HG02759 (cell line): ENCODE results near the gene SPATA16.
"Not testable (repeated sequence)": the region's sequence is repeated elsewhere in the genome, so short reads cannot be mapped to it uniquely, and the experiment has no call there.

ENCODE experiments used
- ATAC-seq: cut with Tn5 transposase; IDR thresholded peaks from one replicate; pipeline ENCODE4 v1.9.1; 2021; ENCODE audit warnings: mild to moderate bottlenecking, moderate library complexity; ENCODE audit not compliant: unreplicated experiment

The SPATA16 gene, protein sequence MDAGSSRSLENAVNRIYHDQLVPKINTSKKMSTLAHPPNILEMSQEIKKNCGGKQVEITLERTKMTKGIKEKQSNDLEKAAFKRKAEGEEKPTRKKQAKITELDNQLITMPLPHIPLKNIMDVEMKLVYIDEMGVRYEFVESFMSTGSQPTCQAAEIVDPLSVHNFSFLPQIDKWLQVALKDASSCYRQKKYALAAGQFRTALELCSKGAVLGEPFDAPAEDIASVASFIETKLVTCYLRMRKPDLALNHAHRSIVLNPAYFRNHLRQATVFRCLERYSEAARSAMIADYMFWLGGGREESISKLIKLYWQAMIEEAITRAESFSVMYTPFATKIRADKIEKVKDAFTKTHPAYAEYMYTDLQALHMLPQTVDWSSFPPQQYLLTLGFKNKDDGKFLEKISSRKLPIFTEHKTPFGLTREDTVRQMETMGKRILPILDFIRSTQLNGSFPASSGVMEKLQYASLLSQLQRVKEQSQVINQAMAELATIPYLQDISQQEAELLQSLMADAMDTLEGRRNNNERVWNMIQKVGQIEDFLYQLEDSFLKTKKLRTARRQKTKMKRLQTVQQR

DNA sequence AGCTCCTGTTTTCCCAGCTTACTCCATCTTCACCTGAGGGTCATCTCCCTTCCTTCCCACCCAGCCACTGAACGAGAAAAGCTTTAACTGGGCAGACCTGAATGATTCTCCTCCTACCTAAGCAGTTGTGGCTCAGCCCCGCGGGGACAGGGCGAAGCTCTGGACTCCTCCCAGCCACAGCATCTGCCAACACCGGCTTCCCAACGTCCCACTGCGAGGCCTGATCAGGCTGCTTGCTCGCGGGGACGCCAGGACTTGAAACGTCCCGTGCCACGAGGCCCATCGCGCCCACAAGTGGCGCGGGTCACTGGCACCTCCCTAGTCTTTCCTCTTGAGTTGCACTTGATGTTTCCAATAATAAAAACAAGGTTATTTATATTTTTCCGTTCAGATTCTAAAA is at the start of gene SPATA16:
Gene SPATA16, minus strand, starts transcription at position 250 of the 400 bp plus-strand sequence. CDS start 23,504 bp downstream, outside the sequence.
- no peak for ATAC-seq

DNA sequence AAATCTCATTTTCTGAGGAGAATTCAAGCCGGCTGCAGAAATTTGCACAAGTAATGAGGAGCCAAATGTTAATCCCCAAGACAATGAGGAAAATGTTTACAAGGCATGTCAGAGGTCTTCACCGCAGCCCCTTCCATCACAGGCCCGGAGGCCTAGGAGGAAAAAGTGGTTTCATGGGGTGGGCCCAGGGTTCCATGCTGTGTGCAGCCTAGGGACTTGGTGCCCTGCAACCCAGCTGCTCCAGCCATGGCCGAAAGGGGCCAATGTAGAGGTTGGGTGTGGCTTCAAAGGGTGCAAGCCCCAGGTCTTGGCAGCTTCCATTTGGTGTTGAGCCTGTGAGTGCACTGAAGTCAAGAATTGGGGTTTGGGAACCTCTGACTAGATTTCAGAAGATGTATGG is 42.0 kb upstream of the SPATA16 start:
- ATAC-seq: not testable (repeated sequence)

DNA sequence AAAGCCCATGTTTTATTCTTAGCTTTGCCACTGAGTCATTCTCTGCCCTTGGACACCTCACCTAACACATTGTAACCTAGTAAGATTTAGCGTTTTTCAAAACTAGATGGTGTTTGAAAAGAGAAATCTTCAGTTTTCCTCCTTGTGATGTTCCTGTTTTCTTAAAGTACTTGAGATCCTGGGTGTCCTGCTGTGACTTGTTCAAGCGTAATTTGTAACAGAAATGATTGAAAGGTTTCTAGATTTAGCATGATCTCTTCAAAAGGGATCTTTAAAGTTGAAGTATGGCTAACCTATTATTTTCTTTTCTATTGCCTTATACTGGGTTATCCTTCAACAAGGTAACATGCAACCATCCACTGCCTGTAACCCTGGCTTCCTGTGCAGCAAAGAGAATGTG is 32.6 kb upstream of the SPATA16 start:
- ATAC-seq: no peak

DNA sequence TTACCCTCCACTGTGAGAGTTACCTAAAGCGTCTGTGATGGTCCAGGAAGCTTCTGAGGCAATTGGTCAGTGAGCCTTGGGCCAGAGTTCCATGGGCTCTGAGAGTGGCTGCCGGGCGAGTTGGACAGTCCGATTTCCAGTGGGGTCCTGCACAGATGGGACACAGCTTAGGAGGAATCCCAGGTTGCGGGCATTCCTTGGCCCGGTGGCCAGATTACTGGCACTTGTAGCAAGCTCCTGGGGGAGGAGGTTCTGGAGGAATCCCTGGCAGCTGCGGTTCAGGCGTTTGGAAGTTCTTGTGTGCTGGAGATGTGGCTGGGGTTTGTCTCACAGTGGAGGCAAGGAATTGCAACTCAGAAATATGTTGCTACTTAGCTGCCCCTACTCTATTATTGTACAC is 18.1 kb upstream of the SPATA16 start:
- not testable (repeated sequence) for ATAC-seq

DNA sequence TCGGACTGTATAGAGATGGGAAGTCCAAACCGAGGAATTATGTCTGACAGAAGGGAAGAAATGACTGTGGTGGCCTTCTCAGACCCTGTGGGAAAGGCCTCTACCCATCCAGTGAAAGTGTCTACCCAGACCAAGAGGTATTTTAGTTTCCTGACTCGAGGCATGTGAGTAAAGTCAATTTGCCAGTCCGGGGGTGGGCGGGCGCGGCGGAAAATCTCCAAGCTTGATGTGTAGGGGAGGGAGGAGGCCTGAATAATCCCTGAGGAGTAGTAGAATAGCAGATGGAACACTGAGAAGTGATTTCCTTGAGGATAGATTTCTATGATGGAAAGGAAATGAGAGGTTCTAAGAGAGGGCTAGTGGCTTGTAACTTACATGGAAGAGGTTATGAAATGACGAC is 15.5 kb upstream of the SPATA16 start:
- ATAC-seq: not testable (repeated sequence)

DNA sequence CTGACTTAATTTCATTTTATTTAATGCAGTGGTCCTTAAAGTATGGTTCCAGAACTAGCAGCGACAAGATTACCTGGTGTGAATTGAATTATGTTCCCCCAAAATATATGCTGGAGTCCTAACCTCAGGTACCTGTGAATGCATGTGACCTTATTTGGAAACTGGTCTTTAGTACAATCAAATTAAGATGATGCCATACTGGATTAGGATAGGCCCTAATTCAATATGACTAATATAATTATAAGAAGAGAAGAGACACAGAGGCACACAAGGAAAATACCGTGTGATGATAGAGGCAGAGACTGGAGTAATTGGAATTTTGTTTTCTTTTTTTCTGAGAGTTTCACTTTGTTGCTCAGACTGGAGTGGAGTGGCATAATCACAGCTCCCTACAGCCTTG is 12.6 kb upstream of the SPATA16 start:
- ATAC-seq: no peak

DNA sequence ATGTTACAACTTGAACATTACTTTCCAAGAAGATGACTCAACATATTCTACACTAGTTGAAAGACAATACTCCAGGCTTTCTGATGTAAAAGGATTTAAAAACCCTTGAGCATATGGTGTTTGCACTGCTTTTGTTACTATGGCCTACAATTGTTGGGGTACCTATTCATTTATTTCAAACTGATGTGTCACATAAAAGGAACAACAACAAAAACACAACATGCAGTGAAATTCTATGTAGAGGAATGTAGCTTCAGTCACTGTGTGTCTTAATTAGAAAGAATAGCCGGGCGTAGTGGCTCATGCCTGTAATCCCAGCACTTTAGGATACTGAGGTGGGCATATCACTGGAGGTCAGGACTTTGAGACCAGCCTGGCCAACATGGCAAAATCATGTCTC is 1.6 kb downstream of the SPATA16 start:
- ATAC-seq: no peak

DNA sequence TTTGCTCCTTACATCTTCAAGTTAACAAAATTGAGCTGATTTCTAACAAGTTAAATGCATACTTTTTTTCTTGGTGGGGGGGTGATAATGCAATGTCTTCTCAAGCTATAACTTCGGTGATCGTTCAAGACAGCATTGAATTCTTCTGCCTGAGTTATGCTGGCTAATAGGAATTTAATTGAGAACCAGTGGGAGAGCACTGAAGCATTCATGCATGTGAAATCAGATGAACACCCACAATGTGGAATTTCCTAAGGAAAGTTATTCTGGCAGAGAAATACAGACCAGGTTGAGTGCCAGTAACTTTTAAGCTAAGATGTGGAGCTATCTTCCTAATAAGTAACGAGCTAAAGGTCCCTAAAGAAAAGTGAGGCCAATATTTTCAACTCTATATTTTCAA is 3.0 kb downstream of the SPATA16 start:
- ATAC-seq: no peak

DNA sequence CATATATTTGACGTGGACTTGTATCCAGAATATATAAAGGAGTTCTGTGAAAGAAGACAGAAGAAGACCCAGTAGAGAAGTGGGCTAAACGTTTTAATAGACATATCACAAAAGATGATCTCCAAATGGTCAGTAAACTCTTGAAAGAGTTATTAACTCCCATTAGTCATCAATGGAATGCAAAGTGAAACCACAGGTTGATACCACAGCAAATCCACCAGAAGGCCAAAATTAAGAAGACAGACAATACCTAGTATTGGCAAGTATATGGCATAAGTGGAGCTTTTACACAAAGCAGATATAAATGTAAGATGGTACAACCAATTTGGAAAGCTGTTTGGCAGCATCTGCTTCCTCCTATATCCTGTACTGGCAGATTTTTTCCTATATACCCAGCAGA is 6.0 kb downstream of the SPATA16 start:
- ATAC-seq: no peak

DNA sequence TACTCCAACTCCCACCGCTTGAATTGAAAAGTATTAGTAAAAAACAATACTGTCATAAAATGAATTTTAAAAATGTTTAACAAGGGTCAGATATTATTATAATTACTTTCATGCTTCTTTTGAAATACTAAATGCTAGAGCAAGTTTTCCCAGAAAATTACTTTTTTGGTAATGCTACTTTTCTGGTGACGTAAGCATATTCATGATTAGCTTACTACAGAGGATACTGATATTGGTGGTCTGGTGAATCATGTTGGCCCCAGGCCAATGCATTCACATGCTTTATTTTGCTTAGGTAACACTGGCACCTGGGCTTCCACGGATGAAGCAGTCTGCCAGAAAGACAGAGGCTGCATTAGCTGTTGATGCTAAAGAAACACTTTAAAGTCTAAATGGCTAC is 12.4 kb downstream of the SPATA16 start:
- ATAC-seq: no peak

DNA sequence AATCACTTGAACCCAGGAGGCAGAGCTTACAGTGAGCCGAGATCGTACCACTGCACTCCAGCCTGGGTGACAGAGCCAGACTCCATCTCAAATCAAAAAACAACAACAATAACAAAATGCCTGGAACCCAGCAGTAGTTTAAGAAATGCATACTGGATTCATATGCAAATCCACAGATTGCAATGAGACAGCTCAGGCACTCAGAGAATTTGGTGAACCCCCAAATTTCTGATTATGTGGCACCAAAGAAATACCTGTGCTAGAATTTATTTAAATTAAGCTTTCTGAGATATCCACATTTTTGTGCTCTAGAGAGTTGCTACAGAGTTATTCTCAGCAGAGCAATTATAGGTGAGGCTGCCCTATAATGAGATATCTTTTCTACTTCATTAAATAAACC is 29.7 kb downstream of the SPATA16 start:
- no peak for ATAC-seq

DNA sequence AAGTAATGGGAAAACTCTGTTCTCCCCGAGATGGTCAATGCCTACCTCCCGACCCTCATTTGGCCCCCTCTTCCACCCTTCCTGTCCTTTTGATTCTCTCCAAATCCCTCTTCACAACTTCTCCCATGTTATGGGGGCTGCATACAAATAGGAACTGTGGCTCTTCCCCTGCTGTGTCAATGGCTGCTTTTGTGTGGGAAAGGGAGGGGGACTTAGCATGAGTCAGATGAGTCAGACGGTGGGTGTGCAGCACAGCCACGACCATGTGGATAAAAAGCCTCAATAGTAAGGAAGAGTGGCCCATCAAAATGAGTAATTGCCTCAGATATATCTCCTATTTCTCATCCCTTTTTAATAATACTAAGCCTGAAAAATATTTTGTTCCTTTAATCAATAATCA is 31.9 kb downstream of the SPATA16 start:
- no peak for ATAC-seq

DNA sequence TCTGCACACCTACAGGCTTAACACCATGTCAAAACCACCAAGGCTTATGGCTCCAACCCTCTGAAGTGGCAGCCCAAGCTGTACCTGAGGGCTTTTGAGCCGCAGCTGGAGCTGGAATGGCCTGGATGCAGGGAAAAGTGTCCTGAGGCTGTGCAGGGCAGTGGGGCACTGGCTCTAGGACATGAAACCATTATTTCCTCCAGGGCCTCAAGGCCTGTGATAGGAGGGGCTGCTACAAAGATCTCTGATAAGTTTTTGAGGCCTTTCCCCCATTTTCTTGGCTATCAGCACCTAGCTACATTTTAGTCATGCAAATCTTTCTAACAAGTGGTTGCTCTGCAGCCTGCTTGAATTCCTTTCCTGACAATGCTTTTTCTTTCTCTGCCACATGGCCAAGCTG is 37.6 kb downstream of the SPATA16 start:
- no peak for ATAC-seq

DNA sequence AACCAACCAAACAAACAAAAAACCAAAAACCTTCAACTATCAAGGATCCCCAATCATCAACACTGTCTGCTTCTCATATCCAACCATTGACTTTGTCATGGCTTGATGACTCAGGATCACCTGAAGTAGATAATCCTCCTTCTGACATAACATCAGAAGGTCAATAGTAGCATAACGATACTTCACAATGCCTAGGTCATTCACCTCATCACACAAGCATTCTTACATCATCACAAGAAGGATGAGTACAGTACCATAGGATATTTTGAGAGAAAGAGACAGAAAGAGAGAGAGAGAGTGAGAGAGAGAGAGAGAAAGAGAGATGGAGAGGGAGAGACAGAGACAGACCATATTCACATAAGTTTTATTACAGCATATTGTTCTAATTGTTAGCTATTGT is 42.1 kb downstream of the SPATA16 start:
- no peak for ATAC-seq

DNA sequence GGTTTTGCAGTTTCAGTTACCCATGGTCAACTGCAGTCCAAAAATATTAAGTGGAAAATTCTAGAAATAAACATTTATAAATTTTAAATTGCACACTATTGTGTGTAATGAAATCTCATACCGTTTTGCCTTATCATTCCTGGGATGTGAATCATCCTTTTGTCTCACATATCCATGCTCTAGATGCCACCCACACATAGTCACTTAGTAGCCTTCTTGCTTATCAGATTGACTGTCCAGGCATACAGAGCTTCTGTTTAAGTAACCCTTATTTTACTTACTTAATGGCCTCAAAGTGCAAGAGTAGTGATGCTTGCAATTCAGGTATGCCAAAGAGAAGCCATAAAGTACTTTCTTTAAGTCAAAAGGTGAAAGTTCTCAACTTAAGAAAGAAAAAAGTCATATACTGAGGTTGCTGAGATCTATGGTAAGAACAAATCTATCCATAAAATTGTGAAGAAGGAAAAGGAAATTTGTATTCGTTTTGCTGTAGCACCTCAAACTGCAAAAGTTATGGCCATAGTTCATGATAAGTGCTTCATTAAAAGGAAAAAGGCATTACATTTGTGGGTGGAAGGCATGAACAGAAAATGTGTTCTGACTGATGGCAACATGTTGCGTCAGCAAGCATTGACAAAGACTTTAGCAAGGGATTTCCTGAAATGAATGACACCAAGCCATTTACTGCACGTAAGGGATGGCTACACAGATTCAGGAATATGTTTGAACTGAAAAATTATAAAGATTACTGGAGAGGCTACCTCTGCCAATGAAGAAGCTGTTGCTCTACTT is 43.8 kb downstream of the SPATA16 start:
- ATAC-seq: no peak

DNA sequence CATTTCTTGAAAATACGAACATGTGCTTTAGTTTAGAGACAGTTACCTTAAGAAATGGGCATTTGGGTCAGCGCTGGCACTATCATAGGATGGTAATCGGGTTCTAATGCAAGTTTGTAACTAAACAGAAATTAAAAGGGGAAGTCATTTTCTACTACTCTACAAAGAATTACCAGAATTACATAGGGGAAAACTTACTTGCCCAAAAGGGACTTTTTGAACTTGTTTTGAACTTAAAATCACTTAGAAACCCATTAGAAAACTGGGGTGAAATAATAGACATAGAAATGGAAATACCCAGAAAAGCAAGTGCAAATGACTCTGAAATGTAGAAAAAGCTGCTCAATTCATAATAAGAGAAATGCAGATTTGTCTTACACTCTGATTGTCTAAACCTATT is 44.9 kb downstream of the SPATA16 start:
- no peak for ATAC-seq

DNA sequence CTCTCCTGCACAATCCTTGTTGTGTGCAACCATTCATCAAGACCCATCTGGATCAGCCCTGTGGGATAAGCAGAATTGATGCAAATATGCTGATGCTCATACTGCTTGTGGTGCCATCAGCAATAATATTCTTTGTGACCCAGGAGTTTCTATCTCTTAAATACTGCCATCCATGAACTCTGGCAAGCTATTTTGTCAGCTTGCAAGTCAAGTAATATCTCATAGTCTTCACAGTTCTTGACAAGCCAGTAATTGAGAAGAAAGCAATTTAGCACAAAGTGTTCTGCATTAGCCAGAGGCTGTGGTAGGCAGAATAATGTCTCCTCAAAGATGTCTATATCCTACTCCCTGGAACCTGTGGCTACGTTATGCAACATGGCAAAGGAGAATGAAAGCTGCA is 49.0 kb downstream of the SPATA16 start:
- ATAC-seq: no peak

DNA sequence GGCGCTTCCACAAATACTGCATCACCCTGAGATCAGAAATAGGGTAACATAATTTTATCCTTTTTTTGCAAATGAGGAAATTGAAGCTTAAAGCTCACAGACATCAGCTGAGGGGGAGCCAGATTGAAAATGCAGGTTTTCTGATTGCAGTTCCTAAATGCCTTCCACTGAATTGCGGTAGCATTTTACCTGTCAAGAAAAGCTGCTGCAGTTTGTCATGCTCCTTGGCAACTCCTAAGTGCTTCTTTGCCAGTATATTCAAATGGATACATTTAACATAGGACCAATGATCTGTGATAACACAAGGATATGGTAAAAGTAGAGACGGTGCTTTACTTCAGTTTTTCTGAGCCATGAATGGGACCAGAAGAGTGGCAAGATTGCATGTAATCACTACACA is 50.5 kb downstream of the SPATA16 start:
- ATAC-seq: no peak

DNA sequence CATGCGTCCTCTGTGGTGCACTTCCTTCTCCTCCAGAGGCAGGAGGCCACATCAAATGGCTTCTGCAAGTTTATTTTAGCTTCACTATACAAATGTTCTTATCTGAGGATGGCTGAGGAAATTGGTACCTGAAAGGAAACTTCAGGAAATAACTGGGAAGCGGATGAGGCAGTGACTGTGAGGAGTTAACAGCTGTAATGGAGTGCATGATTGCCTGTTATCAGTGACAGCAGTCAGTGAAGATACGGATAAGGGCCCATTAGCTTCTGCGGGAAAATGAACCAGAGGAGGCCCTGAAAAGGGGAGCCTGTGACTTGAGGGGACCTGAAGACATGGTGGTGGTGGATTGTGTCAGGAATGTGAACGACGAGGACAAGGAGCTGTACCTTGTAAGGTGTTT is 51.8 kb downstream of the SPATA16 start:
- no peak for ATAC-seq

DNA sequence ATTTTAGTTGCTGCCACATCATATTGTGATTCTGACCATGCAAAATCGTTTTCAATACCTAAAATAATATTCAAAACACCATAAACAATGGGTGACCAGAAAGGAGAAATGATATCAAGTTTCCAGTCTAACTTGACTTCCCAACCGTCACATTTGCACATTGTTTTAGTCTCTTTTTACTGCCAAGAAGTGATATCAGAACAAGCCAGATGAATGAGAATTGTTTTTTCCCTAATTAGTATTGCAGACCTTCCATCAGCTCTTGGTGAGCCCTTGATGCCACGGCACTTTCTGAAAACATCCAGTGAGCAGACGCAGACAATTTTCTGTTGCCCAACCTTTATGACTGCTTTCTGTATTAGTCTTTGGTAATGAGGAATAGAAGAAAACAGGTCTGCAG is 62.5 kb downstream of the SPATA16 start:
- ATAC-seq: no peak

DNA sequence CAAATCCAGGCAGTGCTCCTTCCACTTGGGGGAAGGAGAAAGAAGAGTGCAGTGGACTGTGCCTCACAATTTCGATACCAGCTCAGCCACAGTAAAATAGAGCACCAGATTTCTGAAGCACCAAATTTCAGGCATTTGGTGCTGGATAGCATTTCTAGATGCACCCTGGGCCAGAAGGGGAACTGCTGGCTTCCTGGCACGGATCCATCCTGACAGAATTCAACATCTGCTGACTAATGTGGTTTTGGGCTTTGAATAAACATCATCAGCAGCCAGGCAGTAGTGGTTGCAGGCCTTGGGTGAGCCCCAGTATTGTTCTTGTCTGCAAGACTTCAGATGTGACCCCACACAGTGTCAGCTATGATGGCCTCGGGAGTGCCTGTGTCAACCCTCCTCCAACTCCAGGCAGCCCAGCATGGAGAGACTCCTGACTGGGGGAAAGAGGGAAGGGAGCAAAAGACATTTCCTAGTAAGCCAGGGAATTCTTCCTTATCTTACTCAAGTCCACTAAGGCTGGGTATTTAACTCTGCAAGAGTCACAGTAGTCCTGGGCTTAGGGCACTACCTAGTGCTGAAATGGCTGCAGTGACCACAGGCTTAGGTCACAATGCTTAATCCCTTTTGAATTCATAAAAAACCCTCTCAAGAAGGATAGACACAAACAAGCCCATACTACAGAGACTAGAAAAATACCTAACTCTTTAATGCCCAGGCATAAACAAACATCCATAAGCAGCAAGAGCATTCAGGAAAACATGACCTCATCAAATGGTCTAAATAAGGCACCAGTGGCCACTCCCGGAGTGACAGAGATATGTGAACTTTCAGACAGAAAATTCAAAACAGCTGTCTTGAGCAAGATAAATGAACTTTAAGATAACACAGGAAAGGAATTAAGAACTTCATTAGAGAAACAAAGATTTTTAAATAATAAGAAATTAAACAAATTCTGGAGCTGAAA is 74.7 kb downstream of the SPATA16 start:
- ATAC-seq: no peak
